SJSA1 (cell line): ENCODE results near the gene PRR19. TPM values are rescaled to one million over a fixed set of nuclear protein-coding genes. Genes with fewer than 3 reads are reported as not detected.

ENCODE experiments used
- DNase-seq, 2 experiments: peaks; one replicate each; pipeline ENCODE4 v3.0.0-alpha.2; 2015 to 2020; ENCODE audit warnings: low spot score in 2 of 2, low read depth in 1 of 2
- H3K27ac ChIP-seq: fragments of 250-450 bp; sonication (Bioruptor Pico); 2 replicates; pipeline ENCODE4 v1.5.1; 2020; ENCODE audit warnings: mild to moderate bottlenecking, moderate library complexity
- H3K27me3 ChIP-seq: fragments of 250-450 bp; sonication (Bioruptor Pico); replicated peaks from 2 replicates; pipeline ENCODE4 v1.5.1; 2020; ENCODE audit warnings: mild to moderate bottlenecking, moderate library complexity
- H3K36me3 ChIP-seq: fragments of 250-450 bp; sonication (Bioruptor Pico); 2 replicates; pipeline ENCODE4 v1.5.1; 2020; ENCODE audit warnings: mild to moderate bottlenecking
- H3K4me1 ChIP-seq: fragments of 250-450 bp; sonication (Bioruptor Pico); replicated peaks from 2 replicates; pipeline ENCODE4 v1.6.1; 2021; ENCODE audit warnings: mild to moderate bottlenecking
- H3K4me3 ChIP-seq: fragments of 250-450 bp; sonication (Bioruptor Pico); 2 replicates; pipeline ENCODE4 v1.5.1; 2020; ENCODE audit warnings: mild to moderate bottlenecking
- H3K9me3 ChIP-seq: fragments of 250-450 bp; sonication (Bioruptor Pico); replicated peaks from 2 replicates; pipeline ENCODE4 v1.5.1; 2020; ENCODE audit warnings: mild to moderate bottlenecking
- total RNA-seq: library from RNA; depleted of rRNA; stranded (reverse); fragments of >200 nt; shearing (Covaris generic); gene quantifications from 2 replicates; pipeline ENCODE4 v1.2.3, GENCODE V29; 2014

The PRR19 gene
- total RNA-seq, 1 experiment from 2014 or later, result 0.55 TPM

GRCh38 chr19:42267644-42268141 lies 34.2 kb upstream of the PRR19 start:
- Histone ChIP-seq H3K4me1 (peaks cover 22% of the 10 kb centered on the region), H3K9me3 (no peaks in the 10 kb centered on the region), H3K4me3 (peak overlapping the region; percentile 72), H3K36me3 (peaks cover 17% of the 10 kb centered on the region), H3K27ac (peak overlapping the region; percentile 99; the same call in 1 of the 2 replicates), H3K27me3 (no peaks in the 10 kb centered on the region)
- DNase-seq, result no peak

- no peaks in the 10 kb centered on the region for H3K9me3 ChIP-seq
These were observed 33.7 kb upstream of the PRR19 start for GRCh38 chr19:42268142-42268703.

GRCh38 chr19:42268704-42269477 lies 33.0 kb upstream of the PRR19 start, which contains the start of gene CIC:
Gene CIC (plus strand): TSS chr19:42269252. CDS start chr19:42271784, 2,532 bp downstream.
- peak within 1 kb of the TSS; percentile 72 for H3K4me3 ChIP-seq
- DNase-seq, result peak; percentile 100
- no peaks in the 10 kb centered on the region for H3K9me3 ChIP-seq

More at GRCh38 chr19:42268142-42268703, 33.7 kb upstream of the PRR19 start:
- H3K27me3 ChIP-seq, result no peaks in the 10 kb centered on the region
- peaks cover 22% of the 10 kb centered on the region for H3K36me3 ChIP-seq
- peak overlapping the region; percentile 99 for H3K27ac ChIP-seq
- H3K4me1 ChIP-seq, result peaks cover 22% of the 10 kb centered on the region
- peak; percentile 100 for DNase-seq
- H3K4me3 ChIP-seq, result peak overlapping the region; percentile 72

GRCh38 chr19:42269478-42270345 lies 32.2 kb upstream of the PRR19 start:
- peak; percentile 24 to 45 for DNase-seq
- Histone ChIP-seq H3K9me3 (no peaks in the 10 kb centered on the region), H3K36me3 (peaks cover 37% of the 10 kb centered on the region), H3K4me1 (peaks cover 22% of the 10 kb centered on the region), H3K4me3 (peak overlapping the region; percentile 72), H3K27ac (peak overlapping the region; percentile 73), H3K27me3 (no peaks in the 10 kb centered on the region)

More at GRCh38 chr19:42268704-42269477, 33.0 kb upstream of the PRR19 start, which contains the start of gene CIC:
- peaks cover 29% of the 10 kb centered on the region for H3K36me3 ChIP-seq
- H3K27ac ChIP-seq, result peak within 1 kb of the TSS; percentile 99
- H3K4me1 ChIP-seq, result peaks cover 22% of the 10 kb centered on the region
- H3K27me3 ChIP-seq, result no peaks in the 10 kb centered on the region

GRCh38 chr19:42270346-42271044 lies 31.4 kb upstream of the PRR19 start:
- Histone ChIP-seq H3K27me3 (no peaks in the 10 kb centered on the region), H3K27ac (peak overlapping the region; percentile 73), H3K4me1 (peaks cover 22% of the 10 kb centered on the region), H3K4me3 (peak overlapping the region; percentile 72), H3K36me3 (peaks cover 44% of the 10 kb centered on the region), H3K9me3 (no peaks in the 10 kb centered on the region)
- peak; percentile 68 to 69 for DNase-seq

- Histone ChIP-seq H3K27ac (peak overlapping the region; percentile 73), H3K4me1 (peaks cover 22% of the 10 kb centered on the region), H3K4me3 (no peak overlapping the region), H3K9me3 (no peaks in the 10 kb centered on the region), H3K27me3 (no peaks in the 10 kb centered on the region), H3K36me3 (peaks cover 48% of the 10 kb centered on the region)
- DNase-seq, result no peak
These were observed 30.9 kb upstream of the PRR19 start for GRCh38 chr19:42271045-42271419.

GRCh38 chr19:42271861-42272534 lies 29.9 kb upstream of the PRR19 start:
- no peaks in the 10 kb centered on the region for H3K9me3 ChIP-seq
- H3K4me1 ChIP-seq, result peaks cover 22% of the 10 kb centered on the region
- H3K27ac ChIP-seq, result no peak overlapping the region
- no peaks in the 10 kb centered on the region for H3K27me3 ChIP-seq
- no peak overlapping the region for H3K4me3 ChIP-seq
- H3K36me3 ChIP-seq, result peaks cover 58% of the 10 kb centered on the region
- DNase-seq, result peak in 1 of 2 experiments; percentile 40

- peaks cover 63% of the 10 kb centered on the region for H3K36me3 ChIP-seq
- H3K4me3 ChIP-seq, result no peak overlapping the region
These were observed 29.4 kb upstream of the PRR19 start for GRCh38 chr19:42272535-42272897.

GRCh38 chr19:42272989-42273406 lies 28.9 kb upstream of the PRR19 start:
- H3K4me3 ChIP-seq, result no peak overlapping the region
- DNase-seq, result peak in 1 of 2 experiments; percentile 43
- peaks cover 16% of the 10 kb centered on the region for H3K4me1 ChIP-seq
- no peaks in the 10 kb centered on the region for H3K27me3 ChIP-seq
- no peak overlapping the region for H3K27ac ChIP-seq
- peaks cover 65% of the 10 kb centered on the region for H3K36me3 ChIP-seq
- no peaks in the 10 kb centered on the region for H3K9me3 ChIP-seq

More at GRCh38 chr19:42272535-42272897, 29.4 kb upstream of the PRR19 start:
- Histone ChIP-seq H3K9me3 (no peaks in the 10 kb centered on the region), H3K27ac (no peak overlapping the region), H3K27me3 (no peaks in the 10 kb centered on the region), H3K4me1 (peaks cover 21% of the 10 kb centered on the region)
- peak in 1 of 2 experiments; percentile 41 for DNase-seq

- Histone ChIP-seq H3K4me3 (no peak overlapping the region), H3K4me1 (peaks cover 16% of the 10 kb centered on the region), H3K27me3 (no peaks in the 10 kb centered on the region), H3K36me3 (peaks cover 65% of the 10 kb centered on the region), H3K27ac (no peak overlapping the region), H3K9me3 (no peaks in the 10 kb centered on the region)
- peak in 1 of 2 experiments; percentile 41 for DNase-seq
These were observed 28.4 kb upstream of the PRR19 start for GRCh38 chr19:42273407-42274064.

- DNase-seq, result peak in 1 of 2 experiments; percentile 45
- Histone ChIP-seq H3K36me3 (peaks cover 66% of the 10 kb centered on the region), H3K27ac (no peak overlapping the region), H3K9me3 (no peaks in the 10 kb centered on the region), H3K4me3 (no peak overlapping the region), H3K4me1 (peaks cover 20% of the 10 kb centered on the region), H3K27me3 (no peaks in the 10 kb centered on the region)
These were observed 27.8 kb upstream of the PRR19 start for GRCh38 chr19:42274065-42274682.

GRCh38 chr19:42275103-42275502 lies 26.8 kb upstream of the PRR19 start:
- H3K4me3 ChIP-seq, result no peak overlapping the region
- no peaks in the 10 kb centered on the region for H3K27me3 ChIP-seq
- H3K9me3 ChIP-seq, result no peaks in the 10 kb centered on the region
- peaks cover 71% of the 10 kb centered on the region for H3K36me3 ChIP-seq
- DNase-seq, result no peak
- peaks cover 23% of the 10 kb centered on the region for H3K4me1 ChIP-seq
- H3K27ac ChIP-seq, result no peak overlapping the region
